Adipose tissue (tissue), 3 donors: ENCODE data around the gene PTPRN2. TPM values are rescaled to one million over a fixed set of nuclear protein-coding genes. Genes with fewer than 3 reads are reported as not detected.
"Not testable (repeated sequence)": the region's sequence is repeated elsewhere in the genome, so short reads cannot be mapped to it uniquely, and the experiment has no call there.

Experiments
- H3K27ac ChIP-seq: one replicate; pipeline ENCODE4 v1.5.1; 2013; ENCODE audit warnings: low read depth, low read length
- WGBS, 3 donors: extraction: QIAGEN DNeasy Blood & Tissue Kit; methylation state at CpG; one replicate each; pipeline ENCODE4 v1.1.7; 2013; 5-methylcytosine and 5-hydroxymethylcytosine counted together
- polyA plus RNA-seq, 3 donors: library from polyadenylated mRNA; stranded (reverse); fragments of 200-250 nt; gene quantifications; one replicate each; pipeline ENCODE4 v1.2.3, GENCODE V29; 2013
- donor health status: healthy with polysubstance abuse.
- donor health status: Bipolar disorder and iron deficiency.
- donor health status: healthy.

The PTPRN2 gene
- polyA plus RNA-seq, 3 donors = 3.7 to 8.0 (median 7.3) TPM

DNA sequence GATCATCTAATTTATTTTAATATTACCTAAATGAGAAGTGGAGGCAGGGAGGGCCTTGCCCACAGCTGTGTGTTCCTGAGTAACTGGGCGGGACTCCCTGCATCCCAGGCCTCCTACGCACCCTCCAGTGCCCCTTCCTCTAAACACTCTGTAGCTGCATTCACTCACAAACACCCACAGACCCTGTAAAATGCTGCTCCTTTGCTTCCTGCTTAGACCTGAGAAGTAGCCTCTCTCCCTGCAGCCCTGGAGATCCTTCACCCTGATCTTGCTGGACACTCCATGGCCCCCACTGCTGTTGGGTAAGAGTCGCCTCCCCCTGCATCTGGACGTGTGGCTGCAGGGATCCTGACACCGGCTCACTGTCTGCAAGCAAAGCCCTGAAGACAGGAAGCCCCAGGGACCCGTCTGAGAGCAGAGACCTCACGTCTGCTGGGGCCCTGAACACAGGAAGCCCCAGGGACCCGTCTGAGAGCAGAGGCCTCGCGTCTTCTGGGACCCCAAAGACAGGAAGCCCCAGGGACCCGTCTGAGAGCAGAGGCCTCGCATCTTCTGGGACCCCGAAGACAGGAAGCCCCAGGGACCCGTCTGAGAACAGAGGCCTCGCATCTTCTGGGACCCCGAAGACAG lies 661.0 kb downstream of the PTPRN2 start:
- WGBS, 3 donors = 46 to 70% (median 54%) methylated on average over 16 of the region's 16 CpGs
- no peak overlapping the region for H3K27ac ChIP-seq

DNA sequence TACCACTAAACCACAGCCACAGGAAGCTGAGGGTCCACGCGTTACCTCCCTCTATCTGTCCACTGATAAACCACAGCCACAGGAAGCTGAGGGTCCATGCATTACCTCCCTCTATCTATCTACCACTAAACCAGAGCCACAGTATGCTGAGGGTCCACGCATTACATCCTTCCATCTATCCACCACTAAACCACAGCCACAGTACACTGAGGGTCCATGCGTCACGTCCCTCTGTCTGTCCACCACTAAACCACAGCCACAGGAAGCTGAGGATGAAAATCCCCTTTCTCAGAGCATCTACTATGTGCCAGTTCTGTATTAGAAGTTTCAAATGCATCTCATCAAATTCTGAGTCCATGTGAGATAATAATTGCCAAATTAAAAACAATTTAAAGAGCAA lies 661.5 kb downstream of the PTPRN2 start:
- no peak overlapping the region for H3K27ac ChIP-seq
- 36 to 65% (median 50%) methylated on average over 5 of the region's 5 CpGs for WGBS, 3 donors

DNA sequence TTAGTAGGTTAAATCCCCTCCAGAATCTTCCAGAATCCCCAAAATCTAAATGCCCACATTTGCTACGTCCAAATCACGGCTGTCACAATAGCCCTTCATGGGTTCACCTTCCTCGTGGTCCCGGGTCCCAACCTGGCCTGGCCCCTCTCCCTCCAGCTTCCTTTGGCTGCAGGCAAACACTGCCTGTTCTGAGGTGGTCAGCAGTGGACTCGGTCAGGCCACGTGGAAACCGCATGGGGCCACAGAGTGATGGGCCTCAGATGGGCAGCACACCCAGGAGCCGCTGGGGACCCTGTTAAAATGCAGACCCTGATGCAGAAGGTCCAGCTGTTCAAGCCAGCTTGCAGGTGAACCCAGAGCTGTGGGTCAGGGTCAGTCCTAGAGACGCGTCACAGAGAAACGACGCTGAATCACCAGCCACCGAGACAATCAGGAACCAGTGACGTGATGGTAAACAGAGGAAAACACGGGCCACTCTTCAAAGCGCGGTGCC lies 662.2 kb downstream of the PTPRN2 start:
- 86 to 89% (median 89%) methylated on average over 17 of the region's 17 CpGs for WGBS, 3 donors
- H3K27ac ChIP-seq = no peak overlapping the region

DNA sequence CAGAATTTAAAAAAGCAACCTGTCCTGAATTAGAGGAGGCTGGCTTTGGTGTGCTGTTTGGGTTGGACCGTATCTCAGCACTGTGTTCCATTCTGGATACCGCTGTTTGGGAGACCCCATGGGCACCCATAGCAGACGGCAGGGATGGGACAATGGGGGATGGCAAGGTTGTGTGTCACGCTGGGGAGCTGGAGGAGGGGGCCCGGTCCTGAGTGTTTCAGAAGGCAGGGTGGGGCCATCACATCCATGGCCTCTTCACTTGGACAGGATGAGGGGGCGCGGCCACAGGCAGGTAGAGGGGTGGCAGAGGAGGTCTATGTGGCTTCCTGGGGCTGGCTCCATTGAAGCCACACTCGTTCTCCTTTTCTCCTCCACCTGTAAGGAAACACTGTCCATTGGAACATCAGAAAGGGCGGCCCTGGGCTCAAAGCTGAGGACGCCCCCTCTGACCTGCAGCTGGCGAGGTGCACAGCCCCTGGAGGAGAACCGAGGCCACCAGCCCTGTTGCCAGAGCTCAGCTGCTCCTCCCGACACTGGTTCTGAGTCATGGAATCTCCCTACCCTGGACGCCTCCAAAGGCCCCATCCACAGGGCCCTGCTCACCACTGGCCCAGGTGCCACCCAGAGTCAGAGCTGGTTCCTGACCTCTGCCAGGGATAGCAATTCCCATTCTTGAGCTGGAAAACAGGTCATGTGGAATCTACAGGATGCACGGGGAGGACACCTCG lies 663.6 kb downstream of the PTPRN2 start:
- H3K27ac ChIP-seq = no peak overlapping the region
- 87 to 93% (median 88%) methylated on average over 15 to 16 of the region's 16 CpGs for WGBS, 3 donors

DNA sequence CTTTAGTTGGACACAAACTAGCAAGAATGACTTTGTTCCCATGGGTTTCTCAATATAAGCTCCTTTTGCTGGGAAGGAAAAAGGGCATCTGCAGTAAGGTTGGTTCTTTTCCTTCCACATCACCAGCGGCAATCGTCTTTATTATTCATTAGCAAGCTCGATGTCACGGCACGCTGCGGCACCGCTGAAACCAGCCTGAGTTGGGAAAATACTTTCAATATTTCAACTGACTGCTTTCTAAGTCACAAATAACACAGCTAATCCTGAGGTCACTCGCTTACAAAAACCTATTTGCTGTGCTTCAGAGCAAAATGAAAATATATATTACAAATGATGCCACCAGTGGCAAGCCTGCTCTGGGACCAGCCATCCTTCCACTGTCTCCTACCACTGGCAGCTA lies 665.0 kb downstream of the PTPRN2 start:
- H3K27ac ChIP-seq = no peak overlapping the region
- WGBS, 3 donors = 87 to 91% (median 88%) methylated on average over 8 of the region's 8 CpGs

DNA sequence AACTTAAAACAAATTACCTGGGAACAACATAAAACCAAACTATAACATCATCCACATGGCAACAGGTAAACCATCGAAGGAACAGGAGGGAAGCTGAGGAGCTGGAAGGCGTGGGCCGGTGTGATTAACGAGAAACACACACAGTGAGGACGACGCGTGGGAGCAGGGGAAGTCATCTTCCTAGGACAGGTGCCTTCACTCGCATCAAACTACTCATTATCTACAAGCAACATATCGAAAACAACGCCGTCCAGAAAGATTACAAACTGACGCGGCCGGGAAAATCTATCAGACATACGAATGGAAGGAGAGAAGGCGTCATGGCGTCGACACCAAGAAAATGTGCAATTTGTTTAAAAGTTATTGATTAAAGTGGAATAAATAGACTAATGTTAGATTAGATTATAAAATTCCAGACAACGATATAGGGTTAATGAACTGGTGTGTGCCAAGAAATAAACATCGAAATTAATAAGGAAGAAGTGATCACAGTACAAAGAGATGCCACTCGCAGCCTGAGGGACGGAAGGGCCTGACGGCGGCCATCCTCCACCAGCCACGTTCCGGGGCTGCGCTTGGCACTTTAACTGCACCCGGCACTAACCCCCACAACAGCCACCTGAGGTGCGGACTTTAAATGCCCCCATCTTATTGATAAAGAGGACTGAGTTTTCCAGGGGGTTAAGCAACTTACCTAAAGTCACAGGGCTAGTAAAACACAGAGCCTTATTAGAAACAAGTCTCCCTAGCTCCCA lies 669.1 kb downstream of the PTPRN2 start:
- H3K27ac ChIP-seq = no peak overlapping the region
- 88 to 90% (median 89%) methylated on average over 29 of the region's 29 CpGs for WGBS, 3 donors

DNA sequence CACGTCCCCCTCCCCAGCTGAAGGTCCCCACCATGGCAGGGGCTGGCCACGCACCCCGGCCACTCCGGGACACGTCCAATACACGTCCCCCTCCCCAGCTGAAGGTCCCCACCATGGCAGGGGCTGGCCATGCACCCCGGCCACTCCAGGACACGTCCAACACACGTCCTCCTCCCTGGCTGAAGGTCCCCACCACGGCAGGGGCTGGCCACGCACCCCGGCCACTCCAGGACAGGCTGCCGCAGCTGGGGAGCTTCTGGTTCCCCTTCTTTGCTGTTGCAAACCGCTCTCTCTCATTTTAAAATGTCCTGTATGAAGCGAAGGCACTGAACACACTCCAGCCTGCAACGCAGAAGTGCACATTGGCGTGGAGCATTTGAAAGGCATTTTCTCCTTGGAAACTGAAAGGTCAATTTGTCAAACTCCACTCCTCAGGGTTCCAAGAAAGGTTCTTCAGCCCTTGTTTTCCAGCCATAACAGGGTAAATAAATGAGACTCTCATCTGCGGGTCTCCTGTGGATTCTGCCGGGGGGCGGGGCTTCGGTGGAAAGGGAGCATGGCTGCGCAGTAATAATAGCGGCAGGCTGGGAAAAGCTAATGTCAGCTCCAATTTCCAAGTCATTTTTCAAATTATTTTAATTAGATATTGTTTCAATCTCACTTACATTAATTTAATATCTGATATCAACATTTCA lies 670.5 kb downstream of the PTPRN2 start:
- no peak overlapping the region for H3K27ac ChIP-seq
- 89 to 94% (median 93%) methylated on average over 22 to 23 of the region's 23 CpGs for WGBS, 3 donors

DNA sequence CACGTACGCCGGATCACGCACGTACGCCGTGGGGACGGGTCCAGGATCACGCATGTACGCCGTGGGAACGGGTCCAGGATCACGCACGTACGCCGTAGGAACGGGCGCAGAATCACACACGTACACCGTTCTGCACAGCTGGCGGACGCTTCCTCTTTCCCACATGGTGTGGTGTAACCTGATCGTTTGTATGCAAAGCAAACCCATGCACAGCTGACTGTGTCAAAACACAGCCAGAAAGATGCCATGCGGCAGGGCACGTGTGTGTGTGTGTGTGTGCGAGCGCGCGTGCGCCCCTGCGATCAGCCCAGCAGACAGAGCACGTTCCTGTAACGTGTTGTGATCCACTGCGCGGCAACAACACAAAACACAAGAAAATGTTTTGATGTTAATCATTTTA lies 677.2 kb downstream of the PTPRN2 start:
- 95% methylated on average over 35 of the region's 35 CpGs for WGBS, 3 donors
- no peak overlapping the region for H3K27ac ChIP-seq

DNA sequence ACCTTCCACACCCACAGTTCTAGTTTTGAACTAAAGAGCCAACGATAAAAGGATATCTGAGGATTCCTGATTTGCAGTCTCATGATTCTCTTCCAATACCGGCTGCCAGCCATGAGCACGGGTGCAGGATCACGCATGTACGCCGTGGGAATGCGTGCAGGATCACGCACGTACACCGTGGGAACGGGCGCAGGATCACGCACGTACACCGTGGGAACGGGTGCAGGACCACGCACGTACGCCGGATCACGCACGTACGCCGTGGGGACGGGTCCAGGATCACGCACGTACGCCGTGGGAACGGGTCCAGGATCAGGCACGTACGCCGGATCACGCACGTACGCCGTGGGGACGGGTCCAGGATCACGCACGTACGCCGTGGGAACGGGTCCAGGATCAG lies 677.6 kb downstream of the PTPRN2 start:
- 97 to 99% (median 98%) methylated on average over 34 to 43 of the region's 43 CpGs for WGBS, 3 donors
- not testable (repeated sequence) for H3K27ac ChIP-seq

DNA sequence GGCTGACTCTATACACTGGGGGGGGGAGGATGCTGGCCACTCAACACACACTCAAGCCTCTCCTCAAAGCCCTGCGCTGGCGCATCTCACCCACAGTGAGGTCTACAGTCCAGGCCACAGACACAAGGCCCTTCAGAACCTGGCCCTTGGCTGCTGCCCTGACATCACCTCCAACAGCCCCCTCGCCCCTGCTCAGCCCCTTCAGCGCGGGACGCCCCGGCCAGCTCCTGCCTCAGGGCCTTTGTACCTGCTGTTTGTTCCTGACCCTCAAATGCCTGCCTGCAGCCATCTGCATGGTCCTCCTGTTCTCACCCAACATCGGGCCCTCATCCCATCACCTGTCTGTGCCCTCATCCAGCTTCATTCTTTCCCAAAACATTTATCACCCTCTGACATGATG lies 678.3 kb downstream of the PTPRN2 start:
- 92 to 97% (median 95%) methylated on average over 8 of the region's 8 CpGs for WGBS, 3 donors
- H3K27ac ChIP-seq = no peak overlapping the region

DNA sequence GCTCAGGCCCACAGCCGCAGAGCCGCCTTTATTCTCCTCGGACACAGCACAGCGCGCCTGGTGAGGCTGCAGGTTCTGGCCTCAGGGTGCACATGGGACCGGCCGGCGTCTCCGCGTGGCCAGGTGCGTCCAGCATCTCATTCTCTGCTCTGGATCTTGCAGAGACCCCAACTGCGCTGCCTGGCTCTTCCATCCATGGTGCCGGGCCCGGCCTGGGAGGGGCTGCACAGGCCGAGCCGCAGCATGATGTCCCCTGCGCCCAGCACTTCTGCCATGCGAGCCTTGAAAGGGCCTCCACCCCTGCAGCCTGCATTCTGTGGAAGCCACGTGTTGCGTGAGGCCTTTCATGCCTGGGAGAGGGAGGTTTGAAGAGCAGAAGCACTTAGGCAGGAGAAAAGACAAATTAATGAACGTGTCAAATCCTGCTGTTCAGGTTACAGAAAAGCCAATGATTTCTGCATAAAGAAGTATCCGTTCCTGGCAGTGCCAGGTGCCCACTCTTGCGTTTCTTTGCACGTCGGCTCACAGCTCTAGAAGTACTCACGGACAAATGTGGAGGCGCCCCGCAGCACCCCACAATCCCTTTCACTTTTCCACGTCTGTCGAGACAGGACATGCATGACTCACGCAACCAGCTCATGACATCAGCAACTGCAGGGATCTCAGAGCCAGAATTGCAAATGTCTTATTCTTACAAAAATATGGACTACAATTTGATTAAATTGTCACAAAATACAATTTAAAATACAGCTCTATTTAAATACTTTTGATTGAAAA lies 679.4 kb downstream of the PTPRN2 start:
- H3K27ac ChIP-seq = no peak overlapping the region
- WGBS, 3 donors = 89 to 92% (median 91%) methylated on average over 31 of the region's 31 CpGs

DNA sequence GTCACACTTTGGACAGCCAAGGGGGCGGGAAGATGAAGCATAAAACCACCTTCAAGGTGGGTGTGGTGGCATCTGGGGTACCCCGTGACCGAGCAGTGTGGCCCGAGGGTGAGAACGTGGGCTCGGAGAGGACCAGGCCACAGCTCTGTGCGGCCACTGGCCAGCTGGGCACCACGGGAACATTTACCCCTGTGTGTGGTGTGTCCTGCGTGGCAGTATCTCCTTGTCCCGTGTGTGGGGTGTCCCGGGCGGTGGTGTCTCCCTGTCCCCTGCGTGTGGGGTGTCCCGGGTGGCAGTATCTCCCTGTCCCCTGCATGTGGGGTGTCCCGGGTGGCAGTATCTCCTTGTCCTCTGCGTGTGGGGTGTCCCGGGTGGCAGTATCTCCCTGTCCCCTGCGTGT lies 680.5 kb downstream of the PTPRN2 start:
- 95 to 96% (median 96%) methylated on average over 18 of the region's 18 CpGs for WGBS, 3 donors
- H3K27ac ChIP-seq = no peak overlapping the region

DNA sequence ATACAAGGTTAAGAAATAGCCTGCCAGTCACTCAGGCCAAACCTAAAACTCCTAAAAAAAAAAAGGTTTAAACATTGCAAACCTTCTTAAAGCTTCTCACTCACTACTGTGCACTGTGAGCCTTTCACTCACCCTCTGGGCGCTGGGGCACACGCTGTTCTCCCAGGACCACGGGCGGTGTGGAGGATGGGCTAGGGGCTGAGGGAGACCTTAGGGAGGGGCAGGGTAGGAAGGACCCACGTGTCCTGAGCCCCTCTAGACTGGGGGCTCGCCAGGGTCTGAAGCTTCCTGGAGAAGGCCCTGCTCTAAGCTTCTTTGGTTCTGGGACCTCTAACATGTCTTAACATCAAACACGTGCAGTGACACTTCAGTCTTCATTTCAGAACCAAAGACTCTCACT lies 681.0 kb downstream of the PTPRN2 start:
- 89 to 95% (median 93%) methylated on average over 7 of the region's 7 CpGs for WGBS, 3 donors
- no peak overlapping the region for H3K27ac ChIP-seq

DNA sequence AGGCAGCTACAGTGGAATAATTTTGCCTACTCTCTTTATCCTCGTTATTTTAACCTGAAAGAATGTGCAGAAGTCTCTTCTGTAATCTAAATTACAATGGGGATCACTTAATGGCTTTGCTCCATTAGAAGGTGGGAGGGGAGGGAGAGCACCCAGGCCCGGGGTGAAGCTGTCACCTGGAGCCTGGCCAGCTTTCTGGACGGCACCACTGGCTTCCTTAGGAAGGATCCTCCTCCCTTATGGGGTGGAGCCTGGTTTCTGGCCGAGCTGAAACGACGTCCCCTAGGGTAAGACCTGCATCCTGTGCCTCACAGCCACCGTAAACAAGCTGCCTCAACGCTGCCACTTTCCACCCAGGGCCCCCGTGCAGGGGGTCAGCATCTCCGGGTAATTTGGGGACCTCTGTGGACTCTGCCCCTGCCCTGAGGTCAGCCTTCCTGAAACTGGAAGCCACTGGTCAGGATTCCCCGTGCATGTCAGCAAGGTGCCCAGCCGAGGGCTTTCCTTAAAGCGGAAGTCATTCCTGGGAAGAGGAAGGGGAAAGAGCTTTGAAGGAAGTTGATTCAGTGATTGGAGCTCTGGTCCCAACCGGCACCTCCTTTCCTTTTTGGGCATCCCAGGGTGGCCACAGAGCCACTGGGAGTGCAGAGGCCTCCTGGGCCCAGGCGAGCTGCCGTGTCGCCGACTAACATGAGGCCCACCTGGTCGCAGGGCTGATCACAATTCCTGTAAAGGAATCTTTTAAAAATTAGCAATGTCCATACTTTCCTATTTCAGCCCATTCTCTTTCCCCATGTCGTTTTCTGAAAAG lies 681.8 kb downstream of the PTPRN2 start:
- WGBS, 3 donors = 35 to 66% (median 37%) methylated on average over 20 of the region's 20 CpGs
- H3K27ac ChIP-seq = no peak overlapping the region

DNA sequence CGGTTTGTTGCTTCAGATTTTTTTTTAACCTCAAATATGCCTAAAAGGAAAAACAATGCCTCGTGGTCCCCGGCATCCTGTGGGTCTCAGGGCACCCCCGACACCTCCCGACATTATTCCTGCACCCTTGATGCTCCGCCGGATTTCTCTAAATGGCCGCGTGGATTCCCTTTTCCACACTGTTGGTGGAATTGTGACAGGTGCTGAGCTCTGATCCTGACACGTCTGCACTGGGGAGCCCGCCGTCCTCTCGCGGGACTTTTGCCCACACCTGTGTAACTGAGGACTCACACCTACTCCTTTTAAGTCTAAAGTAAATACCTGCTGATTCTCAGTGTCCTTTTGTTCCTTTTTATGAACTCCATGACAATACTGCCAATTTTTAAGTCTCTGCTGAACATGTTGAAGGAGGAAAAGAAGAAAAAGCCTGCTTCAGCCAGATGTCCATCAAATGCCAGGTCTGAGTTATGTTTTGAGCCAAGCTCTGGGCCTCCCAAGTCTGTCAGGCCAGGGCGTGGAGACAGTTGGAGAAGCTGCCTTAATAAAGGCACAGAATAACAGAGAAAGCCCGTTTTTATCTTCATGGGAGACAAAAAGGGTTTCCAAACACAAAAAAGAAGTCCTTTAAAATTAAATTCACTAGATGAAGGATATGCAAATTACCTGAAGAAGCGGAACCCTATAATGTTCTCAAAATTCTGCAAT lies 682.6 kb downstream of the PTPRN2 start:
- no peak overlapping the region for H3K27ac ChIP-seq
- WGBS, 3 donors = 78 to 82% (median 80%) methylated on average over 17 of the region's 17 CpGs

DNA sequence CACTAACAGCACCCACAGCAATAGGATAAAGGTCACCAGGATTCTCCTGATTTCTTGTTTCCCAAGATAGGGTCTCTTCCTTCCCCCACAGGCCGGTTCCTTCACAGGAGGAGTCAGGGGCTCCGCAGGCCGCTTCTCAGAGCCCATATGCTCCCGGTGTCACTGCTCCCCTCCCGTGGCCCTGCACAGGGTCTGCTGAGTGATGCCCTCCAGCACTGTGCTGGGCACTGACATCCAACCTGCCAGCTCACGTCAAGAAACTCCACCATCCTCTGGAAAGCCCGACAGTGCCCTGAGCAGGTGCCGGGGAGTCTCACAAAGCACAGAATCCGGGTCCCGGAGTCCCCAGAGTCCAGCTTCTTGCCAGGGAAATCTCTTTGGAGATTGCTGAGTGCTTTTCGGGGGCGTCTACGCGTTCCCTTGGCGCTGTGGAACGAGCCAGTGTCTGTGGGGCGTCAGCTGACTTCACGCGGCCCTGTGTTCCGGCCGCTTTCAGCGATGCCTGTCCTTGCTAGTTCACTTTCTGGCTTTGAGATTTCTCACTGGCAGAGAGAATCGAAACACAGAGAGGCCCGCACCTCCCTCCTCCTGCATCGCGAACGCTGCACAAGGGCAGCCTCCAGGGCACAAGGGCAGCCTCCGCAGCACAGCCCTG lies 683.3 kb downstream of the PTPRN2 start:
- no peak overlapping the region for H3K27ac ChIP-seq
- 83 to 87% (median 87%) methylated on average over 28 of the region's 28 CpGs for WGBS, 3 donors
